ENCODE data around the gene ENOPH1. TPM values are rescaled to one million over a fixed set of nuclear protein-coding genes. Genes with fewer than 3 reads are reported as not detected.

ENOPH1 gene
- polyA plus RNA-seq, 1 donor (not counting 4 experiments of a cell fraction or from before 2014, with no cell fraction given): 29.4 TPM

DNA sequence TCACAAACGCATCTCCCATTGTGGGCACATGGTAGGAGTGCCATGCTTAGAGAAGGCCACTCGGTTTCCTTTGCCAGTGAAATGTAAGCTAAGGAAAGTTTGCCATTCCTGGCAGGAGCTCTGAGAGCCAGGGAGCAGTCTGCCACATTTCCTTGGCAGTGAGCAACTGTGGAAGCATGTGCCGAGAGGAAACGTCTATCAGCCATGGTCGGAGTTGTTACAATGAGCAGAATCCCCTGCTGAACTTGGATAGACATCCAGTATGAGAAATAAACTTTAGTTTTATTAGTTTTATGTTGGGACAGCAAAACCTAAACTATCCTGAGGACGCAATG, 51.1 kb downstream of the ENOPH1 start:
- Histone ChIP-seq H3K27ac (ENCODE audit: control insufficient read depth, insufficient read depth, low read length) (no peak overlapping the region), H3K79me2 (ENCODE audit: control insufficient read depth, insufficient read depth, low read length) (no peaks in the 10 kb centered on the region), H3K9me1 (ENCODE audit: control insufficient read depth, extremely low read depth, insufficient read depth, low read length) (no peaks in the 10 kb centered on the region), H3K4me3 (ENCODE audit: control insufficient read depth in 2 of 3, extremely low read depth in 1 of 3, insufficient read depth in 2 of 3, low read depth in 1 of 3, low read length in 3 of 3) (no peak overlapping the region), H3K27me3 (ENCODE audit: control insufficient read depth, extremely low read depth, insufficient read depth, low read length) (no peaks in the 10 kb centered on the region), H3K36me3 (ENCODE audit: control insufficient read depth in 2 of 2, extremely low read depth in 1 of 2, insufficient read depth in 2 of 2, low read length in 2 of 2) (peaks cover 0 to 5% of the 10 kb centered on the region in 2 experiments), H3K4me2 (ENCODE audit: control insufficient read depth, extremely low read depth, insufficient read depth, low read depth, low read length) (no peak overlapping the region), H2AFZ (ENCODE audit: control insufficient read depth, low read length) (no peak overlapping the region), H3K4me1 (ENCODE audit: control insufficient read depth, extremely low read depth, insufficient read depth, low read length) (peaks cover 7% of the 10 kb centered on the region), H4K20me1 (ENCODE audit: control insufficient read depth, extremely low read depth, insufficient read depth, low read length) (no peaks in the 10 kb centered on the region), H3K9ac (ENCODE audit: control insufficient read depth, extremely low read depth, insufficient read depth, low read length) (no peak overlapping the region), H3K9me3 (ENCODE audit: control insufficient read depth, low read depth, low read length) (no peaks in the 10 kb centered on the region)
- dilution Hi-C loops (cut with MboI; ENCODE audit: extremely low pct_ligation_motif_present, low sequenced_read_pairs): no loop called here
- no peak for FAIRE-seq
- TF ChIP-seq, protein P1, sequence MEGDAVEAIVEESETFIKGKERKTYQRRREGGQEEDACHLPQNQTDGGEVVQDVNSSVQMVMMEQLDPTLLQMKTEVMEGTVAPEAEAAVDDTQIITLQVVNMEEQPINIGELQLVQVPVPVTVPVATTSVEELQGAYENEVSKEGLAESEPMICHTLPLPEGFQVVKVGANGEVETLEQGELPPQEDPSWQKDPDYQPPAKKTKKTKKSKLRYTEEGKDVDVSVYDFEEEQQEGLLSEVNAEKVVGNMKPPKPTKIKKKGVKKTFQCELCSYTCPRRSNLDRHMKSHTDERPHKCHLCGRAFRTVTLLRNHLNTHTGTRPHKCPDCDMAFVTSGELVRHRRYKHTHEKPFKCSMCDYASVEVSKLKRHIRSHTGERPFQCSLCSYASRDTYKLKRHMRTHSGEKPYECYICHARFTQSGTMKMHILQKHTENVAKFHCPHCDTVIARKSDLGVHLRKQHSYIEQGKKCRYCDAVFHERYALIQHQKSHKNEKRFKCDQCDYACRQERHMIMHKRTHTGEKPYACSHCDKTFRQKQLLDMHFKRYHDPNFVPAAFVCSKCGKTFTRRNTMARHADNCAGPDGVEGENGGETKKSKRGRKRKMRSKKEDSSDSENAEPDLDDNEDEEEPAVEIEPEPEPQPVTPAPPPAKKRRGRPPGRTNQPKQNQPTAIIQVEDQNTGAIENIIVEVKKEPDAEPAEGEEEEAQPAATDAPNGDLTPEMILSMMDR (optimal IDR thresholded peaks at IDR 0.05 in 1 of 3, IDR thresholded peaks at IDR 0.05 in 1 of 3, conservative IDR thresholded peaks at IDR 0.05 in 1 of 3; ENCODE audit: extremely low read depth in 1 of 3, insufficient read depth in 2 of 3, low read length in 3 of 3): no peak
- TF ChIP-seq EZH2 (IDR thresholded peaks at IDR 0.05; ENCODE audit: low read length): no peak
- no peak for DNase-seq (ENCODE audit: low read depth, low spot score)

- dilution Hi-C loops (cut with MboI; ENCODE audit: extremely low pct_ligation_motif_present, low sequenced_read_pairs): no loop called here
- H3K4me2 ChIP-seq (ENCODE audit: control insufficient read depth, extremely low read depth, insufficient read depth, low read depth, low read length): no peak overlapping the region
- peaks cover 11% of the 10 kb centered on the region for H3K4me1 ChIP-seq (ENCODE audit: control insufficient read depth, extremely low read depth, insufficient read depth, low read length)
- DNase-seq (ENCODE audit: low read depth, low spot score) (no peak), FAIRE-seq (no peak)
- H3K9me1 ChIP-seq (ENCODE audit: control insufficient read depth, extremely low read depth, insufficient read depth, low read length): no peaks in the 10 kb centered on the region
- no peak for TF ChIP-seq EZH2 (IDR thresholded peaks at IDR 0.05; ENCODE audit: low read length)
- TF ChIP-seq, protein P1 (optimal IDR thresholded peaks at IDR 0.05 in 1 of 3, IDR thresholded peaks at IDR 0.05 in 1 of 3, conservative IDR thresholded peaks at IDR 0.05 in 1 of 3; ENCODE audit: extremely low read depth in 1 of 3, insufficient read depth in 2 of 3, low read length in 3 of 3): no peak
- no peaks in the 10 kb centered on the region for H3K9me3 ChIP-seq (ENCODE audit: control insufficient read depth, low read depth, low read length)
- no peaks in the 10 kb centered on the region for H3K27me3 ChIP-seq (ENCODE audit: control insufficient read depth, extremely low read depth, insufficient read depth, low read length)
- no peak overlapping the region for H3K9ac ChIP-seq (ENCODE audit: control insufficient read depth, extremely low read depth, insufficient read depth, low read length)
- H3K79me2 ChIP-seq (ENCODE audit: control insufficient read depth, insufficient read depth, low read length): no peaks in the 10 kb centered on the region
- H3K4me3 ChIP-seq (ENCODE audit: control insufficient read depth in 2 of 3, extremely low read depth in 1 of 3, insufficient read depth in 2 of 3, low read depth in 1 of 3, low read length in 3 of 3): no peak overlapping the region
- no peaks in the 10 kb centered on the region for H4K20me1 ChIP-seq (ENCODE audit: control insufficient read depth, extremely low read depth, insufficient read depth, low read length)
- no peak overlapping the region for H2AFZ ChIP-seq (ENCODE audit: control insufficient read depth, low read length)
- no peak overlapping the region for H3K27ac ChIP-seq (ENCODE audit: control insufficient read depth, insufficient read depth, low read length)
- peaks cover 0 to 5% of the 10 kb centered on the region in 2 experiments for H3K36me3 ChIP-seq (ENCODE audit: control insufficient read depth in 2 of 2, extremely low read depth in 1 of 2, insufficient read depth in 2 of 2, low read length in 2 of 2)
Observed at GRCh38 chr4:82482387-82482786, 52.0 kb downstream of the ENOPH1 start.
